Measurements from ENCODE around the gene AEBP1. TPM values are rescaled to one million over a fixed set of nuclear protein-coding genes. Genes with fewer than 3 reads are reported as not detected.
"Not testable (repeated sequence)": the region's sequence is repeated elsewhere in the genome, so short reads cannot be mapped to it uniquely, and the experiment has no call there.

The AEBP1 gene
- total RNA-seq, 1 donor from 2014 or later, result 5.4 TPM

GRCh38 chr7:44116789-44117666 lies 12.9 kb downstream of the AEBP1 start:
- DNase-seq (ENCODE audit: low read depth, low spot score), result no peak

- DNase-seq (ENCODE audit: low read depth, low spot score), result no peak
Observed at GRCh38 chr7:44117801-44118429, 13.8 kb downstream of the AEBP1 start.

- no peak for DNase-seq (ENCODE audit: low read depth, low spot score)
Observed at GRCh38 chr7:44119829-44120380, 15.8 kb downstream of the AEBP1 start.

- no peak for DNase-seq (ENCODE audit: low read depth, low spot score)
Observed at GRCh38 chr7:44120395-44120794, 16.2 kb downstream of the AEBP1 start.

- no peak for DNase-seq (ENCODE audit: low read depth, low spot score)
Observed at GRCh38 chr7:44121761-44122420, 17.7 kb downstream of the AEBP1 start.

- DNase-seq (ENCODE audit: low read depth, low spot score), result no peak
Observed at GRCh38 chr7:44122529-44122928, 18.4 kb downstream of the AEBP1 start.

- peak; percentile 85 for DNase-seq (ENCODE audit: low read depth, low spot score)
Observed at GRCh38 chr7:44123190-44124003, 19.3 kb downstream of the AEBP1 start, which contains the start of gene POLD2. Gene POLD2, minus strand, starts transcription at chr7:44123548. Its CDS starts 1,495 bp downstream, at chr7:44122053.

- no peak for DNase-seq (ENCODE audit: low read depth, low spot score)
Observed at GRCh38 chr7:44124822-44125202, 20.7 kb downstream of the AEBP1 start.

GRCh38 chr7:44126574-44126973 lies 22.4 kb downstream of the AEBP1 start:
- not testable (repeated sequence) for DNase-seq (ENCODE audit: low read depth, low spot score)

- DNase-seq (ENCODE audit: low read depth, low spot score), result no peak
Observed at GRCh38 chr7:44127161-44127560, 23.0 kb downstream of the AEBP1 start.

- DNase-seq (ENCODE audit: low read depth, low spot score), result no peak
Observed at GRCh38 chr7:44128721-44129582, 24.8 kb downstream of the AEBP1 start.

GRCh38 chr7:44131173-44132029 lies 27.3 kb downstream of the AEBP1 start:
- no peak for DNase-seq (ENCODE audit: low read depth, low spot score)

- DNase-seq (ENCODE audit: low read depth, low spot score), result no peak
Observed at GRCh38 chr7:44132039-44132438, 27.9 kb downstream of the AEBP1 start.

- DNase-seq (ENCODE audit: low read depth, low spot score), result no peak
Observed at GRCh38 chr7:44133295-44133694, 29.1 kb downstream of the AEBP1 start.

- no peak for DNase-seq (ENCODE audit: low read depth, low spot score)
Observed at GRCh38 chr7:44134943-44135628, 30.9 kb downstream of the AEBP1 start.

GRCh38 chr7:44136731-44137130 lies 32.6 kb downstream of the AEBP1 start:
- DNase-seq (ENCODE audit: low read depth, low spot score), result no peak

- DNase-seq (ENCODE audit: low read depth, low spot score), result no peak
Observed at GRCh38 chr7:44138698-44139097, 34.6 kb downstream of the AEBP1 start.

- no peak for DNase-seq (ENCODE audit: low read depth, low spot score)
Observed at GRCh38 chr7:44139311-44140010, 35.3 kb downstream of the AEBP1 start.

All from pulmonary artery endothelial cell (primary cell).